Measurements from ENCODE around the gene ARHGEF7.

The ARHGEF7 gene

GRCh38 chr13:111152844-111153243 lies 37.7 kb downstream of the ARHGEF7 start:
- no peak for TF ChIP-seq Cebpa-rat (IDR thresholded peaks at IDR 0.05)
- peaks cover 41% of the 10 kb centered on the region for H4K20me1 ChIP-seq
- peaks cover 30% of the 10 kb centered on the region for H3K4me1 ChIP-seq
- H3K36me3 ChIP-seq = 0 out of 2 replicates have a peak, but pooled peaks cover 6% of the 10 kb centered on the region
- H3K27me3 ChIP-seq = no peaks in the 10 kb centered on the region
- no peaks in the 10 kb centered on the region for H3K9me3 ChIP-seq
- peak overlapping the region; percentile 92 for H3K4me2 ChIP-seq
- peak overlapping the region; percentile 92 for H3K9ac ChIP-seq
- peak overlapping the region; percentile 88 for H3K4me3 ChIP-seq
- H3K27ac ChIP-seq = peak overlapping the region; percentile 91

- peak overlapping the region; percentile 92 for H3K4me2 ChIP-seq
- H3K4me1 ChIP-seq = peaks cover 35% of the 10 kb centered on the region
- no peak for TF ChIP-seq Cebpa-rat (IDR thresholded peaks at IDR 0.05)
- H3K36me3 ChIP-seq = peaks cover 8% of the 10 kb centered on the region; the same call in 1 of the 2 replicates
- H3K27me3 ChIP-seq = no peaks in the 10 kb centered on the region
- peak overlapping the region; percentile 91 for H3K27ac ChIP-seq
- peaks cover 46% of the 10 kb centered on the region for H4K20me1 ChIP-seq
- H3K9me3 ChIP-seq = no peaks in the 10 kb centered on the region
- peak overlapping the region; percentile 88 for H3K4me3 ChIP-seq
- H3K9ac ChIP-seq = peak overlapping the region; percentile 92
Observed at GRCh38 chr13:111153279-111153976, 38.3 kb downstream of the ARHGEF7 start.

GRCh38 chr13:111153977-111154332 lies 38.8 kb downstream of the ARHGEF7 start:
- Histone ChIP-seq H3K9ac (peak overlapping the region; percentile 92), H3K4me1 (peaks cover 36% of the 10 kb centered on the region), H4K20me1 (peaks cover 52% of the 10 kb centered on the region), H3K27ac (peak overlapping the region; percentile 91), H3K4me2 (peak overlapping the region; percentile 92), H3K4me3 (peak overlapping the region; percentile 88), H3K27me3 (no peaks in the 10 kb centered on the region), H3K36me3 (peaks cover 14% of the 10 kb centered on the region), H3K9me3 (no peaks in the 10 kb centered on the region)
- no peak for TF ChIP-seq Cebpa-rat (IDR thresholded peaks at IDR 0.05)

GRCh38 chr13:111156421-111156820 lies 41.3 kb downstream of the ARHGEF7 start:
- H3K4me3 ChIP-seq = no peak overlapping the region
- H3K27me3 ChIP-seq = no peaks in the 10 kb centered on the region
- H3K9ac ChIP-seq = no peak overlapping the region
- H3K9me3 ChIP-seq = peaks cover 19% of the 10 kb centered on the region
- H4K20me1 ChIP-seq = peaks cover 74% of the 10 kb centered on the region
- no peak overlapping the region for H3K27ac ChIP-seq
- H3K36me3 ChIP-seq = peaks cover 38% of the 10 kb centered on the region
- TF ChIP-seq Cebpa-rat (IDR thresholded peaks at IDR 0.05) = no peak
- peaks cover 36% of the 10 kb centered on the region for H3K4me1 ChIP-seq
- H3K4me2 ChIP-seq = no peak overlapping the region; the same call in 1 of the 2 replicates

- no peak overlapping the region for H3K27ac ChIP-seq
- H3K4me1 ChIP-seq = peaks cover 39% of the 10 kb centered on the region
- TF ChIP-seq Cebpa-rat (IDR thresholded peaks at IDR 0.05) = no peak
- no peaks in the 10 kb centered on the region for H3K27me3 ChIP-seq
- peaks cover 90% of the 10 kb centered on the region for H4K20me1 ChIP-seq
- peaks cover 54% of the 10 kb centered on the region for H3K36me3 ChIP-seq
- H3K9ac ChIP-seq = no peak overlapping the region
- H3K9me3 ChIP-seq = peaks cover 26% of the 10 kb centered on the region
- no peak overlapping the region for H3K4me3 ChIP-seq
- H3K4me2 ChIP-seq = no peak overlapping the region
Observed at GRCh38 chr13:111158136-111158805, 43.2 kb downstream of the ARHGEF7 start.

GRCh38 chr13:111159362-111160320 lies 44.5 kb downstream of the ARHGEF7 start:
- peaks cover 26% of the 10 kb centered on the region for H3K9me3 ChIP-seq
- H3K27me3 ChIP-seq = no peaks in the 10 kb centered on the region
- no peak overlapping the region for H3K27ac ChIP-seq
- H3K4me3 ChIP-seq = no peak overlapping the region
- no peak for TF ChIP-seq Cebpa-rat (IDR thresholded peaks at IDR 0.05)
- peaks cover 95% of the 10 kb centered on the region for H4K20me1 ChIP-seq
- H3K36me3 ChIP-seq = peaks cover 68% of the 10 kb centered on the region
- no peak overlapping the region for H3K9ac ChIP-seq
- no peak overlapping the region for H3K4me2 ChIP-seq
- H3K4me1 ChIP-seq = peaks cover 38% of the 10 kb centered on the region

GRCh38 chr13:111160648-111161047 lies 45.5 kb downstream of the ARHGEF7 start:
- H3K27me3 ChIP-seq = no peaks in the 10 kb centered on the region
- no peak overlapping the region for H3K4me3 ChIP-seq
- H3K9ac ChIP-seq = no peak overlapping the region
- H4K20me1 ChIP-seq = peaks cover 95% of the 10 kb centered on the region
- no peak for TF ChIP-seq Cebpa-rat (IDR thresholded peaks at IDR 0.05)
- H3K9me3 ChIP-seq = peaks cover 26% of the 10 kb centered on the region
- H3K4me1 ChIP-seq = peaks cover 38% of the 10 kb centered on the region
- H3K36me3 ChIP-seq = peaks cover 78% of the 10 kb centered on the region
- H3K4me2 ChIP-seq = no peak overlapping the region
- no peak overlapping the region for H3K27ac ChIP-seq

GRCh38 chr13:111161601-111162600 lies 46.8 kb downstream of the ARHGEF7 start:
- H3K4me3 ChIP-seq = no peak overlapping the region
- peaks cover 95% of the 10 kb centered on the region for H4K20me1 ChIP-seq
- no peak for TF ChIP-seq Cebpa-rat (IDR thresholded peaks at IDR 0.05)
- peaks cover 26% of the 10 kb centered on the region for H3K9me3 ChIP-seq
- H3K27ac ChIP-seq = no peak overlapping the region
- no peaks in the 10 kb centered on the region for H3K27me3 ChIP-seq
- no peak overlapping the region for H3K9ac ChIP-seq
- peaks cover 40% of the 10 kb centered on the region for H3K4me1 ChIP-seq
- no peak overlapping the region; the same call in 1 of the 2 replicates for H3K4me2 ChIP-seq
- peaks cover 91% of the 10 kb centered on the region for H3K36me3 ChIP-seq
